HG03354 (cell line): ENCODE data around the gene SEC62.

Experiments used
- ATAC-seq: cut with Tn5 transposase; IDR thresholded peaks from one replicate; pipeline ENCODE4 v1.9.1; 2021; ENCODE audit warnings: mild to moderate bottlenecking; ENCODE audit not compliant: unreplicated experiment, poor library complexity, severe bottlenecking

The SEC62 gene

GRCh38 chr3:169966428-169966950 is at the start of gene SEC62:
SEC62 (plus strand) TSS chr3:169966807; CDS start chr3:169966823, 16 bp downstream.
- ATAC-seq, result peak; percentile 91

GRCh38 chr3:169923189-169923588 is 43.4 kb upstream of the SEC62 start:
- no peak for ATAC-seq

GRCh38 chr3:169923831-169924230 is 42.8 kb upstream of the SEC62 start:
- ATAC-seq, result no peak

- peak; percentile 29 for ATAC-seq
Observed at GRCh38 chr3:169929830-169930519, 36.6 kb upstream of the SEC62 start.

GRCh38 chr3:169930843-169931242 is 35.8 kb upstream of the SEC62 start:
- ATAC-seq, result no peak

GRCh38 chr3:169931747-169932520 is 34.7 kb upstream of the SEC62 start:
- peak; percentile 97 for ATAC-seq

GRCh38 chr3:169939320-169939719 is 27.3 kb upstream of the SEC62 start:
- no peak for ATAC-seq

- ATAC-seq, result no peak
Observed at GRCh38 chr3:169939751-169940150, 26.9 kb upstream of the SEC62 start.

- ATAC-seq, result peak; percentile 82
Observed at GRCh38 chr3:169940470-169941181, 26.0 kb upstream of the SEC62 start.

GRCh38 chr3:169945313-169945712 is 21.3 kb upstream of the SEC62 start:
- ATAC-seq, result peak; percentile 87

GRCh38 chr3:169946336-169946735 is 20.3 kb upstream of the SEC62 start:
- no peak for ATAC-seq

GRCh38 chr3:169948559-169949448 is 17.8 kb upstream of the SEC62 start:
- no peak for ATAC-seq

GRCh38 chr3:169952045-169952444 is 14.6 kb upstream of the SEC62 start:
- ATAC-seq, result no peak

- ATAC-seq, result peak; percentile 33
Observed at GRCh38 chr3:169953462-169954141, 13.0 kb upstream of the SEC62 start.

GRCh38 chr3:169954142-169954756 is 12.4 kb upstream of the SEC62 start:
- peak; percentile 79 for ATAC-seq

- ATAC-seq, result no peak
Observed at GRCh38 chr3:169955406-169955805, 11.2 kb upstream of the SEC62 start.

- ATAC-seq, result no peak
Observed at GRCh38 chr3:169964176-169964575, 2.4 kb upstream of the SEC62 start.
